GM20000 (cell line): ENCODE results near the gene FRY.

Experiments
- DNase-seq: peaks from one replicate; pipeline ENCODE4 v3.0.0; 2012; ENCODE audit warnings: low spot score
- CTCF ChIP-seq: IDR thresholded peaks from 2 replicates; pipeline ENCODE4 v1.5.1; 2012; ENCODE audit warnings: mild to moderate bottlenecking, control low read depth; ENCODE audit errors: extremely low read depth, missing control alignments

The FRY gene

GRCh38 chr13:32079587-32079986, 48.0 kb downstream of the FRY start:
- DNase-seq, result no peak
- no peak for TF ChIP-seq CTCF

GRCh38 chr13:32080328-32080744, 48.8 kb downstream of the FRY start:
- no peak for DNase-seq
- no peak for TF ChIP-seq CTCF

GRCh38 chr13:32081591-32081990, 50.0 kb downstream of the FRY start:
- no peak for TF ChIP-seq CTCF
- DNase-seq, result no peak

GRCh38 chr13:32086366-32086765, 54.8 kb downstream of the FRY start:
- no peak for DNase-seq
- TF ChIP-seq CTCF, result no peak

GRCh38 chr13:32086791-32087441, 55.3 kb downstream of the FRY start:
- TF ChIP-seq CTCF, result no peak
- no peak for DNase-seq

GRCh38 chr13:32087955-32088747, 56.6 kb downstream of the FRY start:
- TF ChIP-seq CTCF, result no peak
- DNase-seq, result no peak

- no peak for TF ChIP-seq CTCF
- no peak for DNase-seq
Measured at GRCh38 chr13:32092496-32092895, 60.9 kb downstream of the FRY start.
